ENCODE measurements around the gene FAM13A.

DNA sequence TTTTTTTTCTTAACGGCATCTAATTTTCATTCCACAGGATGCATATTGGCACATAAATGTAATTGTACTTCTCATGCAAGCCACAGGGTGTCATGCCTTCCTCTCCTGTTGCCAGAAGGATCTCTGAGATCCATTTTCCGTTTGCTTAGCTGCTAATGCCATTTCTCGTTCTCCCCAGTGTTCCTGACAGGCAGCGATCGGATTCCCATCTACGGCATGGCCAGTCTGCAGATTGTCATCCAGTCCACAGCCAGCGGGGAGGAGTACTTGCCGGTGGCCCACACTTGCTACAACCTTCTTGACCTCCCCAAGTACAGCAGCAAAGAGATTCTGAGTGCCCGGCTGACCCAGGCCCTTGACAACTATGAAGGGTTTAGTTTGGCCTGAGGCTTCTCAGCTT, 350.4 kb downstream of the FAM13A start:
- TF ChIP-seq, protein P1, sequence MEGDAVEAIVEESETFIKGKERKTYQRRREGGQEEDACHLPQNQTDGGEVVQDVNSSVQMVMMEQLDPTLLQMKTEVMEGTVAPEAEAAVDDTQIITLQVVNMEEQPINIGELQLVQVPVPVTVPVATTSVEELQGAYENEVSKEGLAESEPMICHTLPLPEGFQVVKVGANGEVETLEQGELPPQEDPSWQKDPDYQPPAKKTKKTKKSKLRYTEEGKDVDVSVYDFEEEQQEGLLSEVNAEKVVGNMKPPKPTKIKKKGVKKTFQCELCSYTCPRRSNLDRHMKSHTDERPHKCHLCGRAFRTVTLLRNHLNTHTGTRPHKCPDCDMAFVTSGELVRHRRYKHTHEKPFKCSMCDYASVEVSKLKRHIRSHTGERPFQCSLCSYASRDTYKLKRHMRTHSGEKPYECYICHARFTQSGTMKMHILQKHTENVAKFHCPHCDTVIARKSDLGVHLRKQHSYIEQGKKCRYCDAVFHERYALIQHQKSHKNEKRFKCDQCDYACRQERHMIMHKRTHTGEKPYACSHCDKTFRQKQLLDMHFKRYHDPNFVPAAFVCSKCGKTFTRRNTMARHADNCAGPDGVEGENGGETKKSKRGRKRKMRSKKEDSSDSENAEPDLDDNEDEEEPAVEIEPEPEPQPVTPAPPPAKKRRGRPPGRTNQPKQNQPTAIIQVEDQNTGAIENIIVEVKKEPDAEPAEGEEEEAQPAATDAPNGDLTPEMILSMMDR (IDR thresholded peaks at IDR 0.05; ENCODE audit: poor library complexity): peak; percentile 58
- no peak for TF ChIP-seq EZH2 (IDR thresholded peaks at IDR 0.05; ENCODE audit: borderline replicate concordance)

Data from hepatocyte (in vitro differentiated cells).